Mucosa of descending colon (tissue), 3 donors: ENCODE results near the gene DPY19L1. TPM values are rescaled to one million over a fixed set of nuclear protein-coding genes. Genes with fewer than 3 reads are reported as not detected.
"Not testable (repeated sequence)": the region's sequence is repeated elsewhere in the genome, so short reads cannot be mapped to it uniquely, and the experiment has no call there.

ENCODE experiments used
- ATAC-seq: fragments of 200-7000 bp; cut with Tn5 transposase; one replicate; pipeline ENCODE4 v1.9.1; 2020; ENCODE audit warnings: mild to moderate bottlenecking, moderate library complexity
- DNase-seq, 3 donors: peaks; one replicate each; pipeline ENCODE4 v3.0.0-alpha.2; 2020
- H3K36me3 ChIP-seq: fragments of 200-600 bp; one replicate; pipeline ENCODE4 v1.8.0; 2021; ENCODE audit warnings: low read depth, mild to moderate bottlenecking
- H3K4me1 ChIP-seq: fragments of 200-600 bp; one replicate; pipeline ENCODE4 v1.8.0; 2021; ENCODE audit warnings: low read depth, mild to moderate bottlenecking
- H3K4me3 ChIP-seq: fragments of 200-600 bp; one replicate; pipeline ENCODE4 v1.8.0; 2021; ENCODE audit warnings: mild to moderate bottlenecking
- H3K9me3 ChIP-seq: fragments of 200-600 bp; one replicate; pipeline ENCODE4 v1.8.0; 2021; ENCODE audit warnings: mild to moderate bottlenecking
- intact Hi-C, 2 donors: fragments of 100-400 bp; cut with DNase I in 1 of 2; cut with micrococcal nuclease in 1 of 2; formaldehyde crosslinking; loops; one replicate each; pipeline versions ENCODE4 v1.11.0 to v1.11.1; 2022; cut with DNase I, micrococcal nuclease
- total RNA-seq, 3 donors: library from RNA; stranded (reverse); fragmentation: NEBNext Ultra II Directional in 2 of 3; extraction: Animal tissue kit (Norgen Biotek cat#: 25700) in 2 of 3; gene quantifications; one replicate each; pipeline versions ENCODE4 v1.2.1 to v1.2.4, GENCODE V29; 2021 to 2023
- TF ChIP-seq, protein P1 (sequence below): fragments of 200-600 bp; IDR thresholded peaks from one replicate; pipeline ENCODE4 v1.8.0; 2022; ENCODE audit warnings: antibody characterized with exemption, mild to moderate bottlenecking
- donor health status: DM: no; HTN: no; CAD: no; lungs with moderate emphysema.
- donor health status: DM: no; HTN: no; CAD: no.
- donor health status: DM: no; HTN: yes; CAD: no.

DPY19L1 gene
- total RNA-seq, 3 donors from 2014 or later: 18.6 to 27.1 (median 20.8) TPM

DNA sequence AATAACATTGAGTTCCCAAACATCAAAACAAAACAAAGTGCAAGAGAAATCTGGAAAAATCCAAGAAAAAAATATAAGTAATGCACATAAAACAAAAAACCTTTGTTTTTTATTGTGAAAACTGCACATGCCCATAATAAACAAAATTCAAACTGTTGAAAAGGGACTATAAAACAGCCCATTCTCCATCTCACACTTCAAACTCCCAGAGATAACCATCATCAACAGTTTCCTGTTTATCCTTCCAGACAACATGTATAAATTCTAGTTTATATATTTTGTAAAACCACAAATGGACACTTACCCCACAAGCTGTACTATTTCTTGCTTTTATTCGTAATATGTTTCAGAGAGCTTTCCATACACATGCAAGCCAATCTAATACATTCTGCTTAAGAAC lies 79.3 kb downstream of the DPY19L1 start:
- no peaks in the 10 kb centered on the region for H3K9me3 ChIP-seq
- no peaks in the 10 kb centered on the region for H3K4me1 ChIP-seq
- H3K36me3 ChIP-seq: no peaks in the 10 kb centered on the region
- ATAC-seq (no peak), DNase-seq (no peak)
- intact Hi-C loops: no loop called here
- H3K4me3 ChIP-seq: no peak overlapping the region
- TF ChIP-seq, protein P1, sequence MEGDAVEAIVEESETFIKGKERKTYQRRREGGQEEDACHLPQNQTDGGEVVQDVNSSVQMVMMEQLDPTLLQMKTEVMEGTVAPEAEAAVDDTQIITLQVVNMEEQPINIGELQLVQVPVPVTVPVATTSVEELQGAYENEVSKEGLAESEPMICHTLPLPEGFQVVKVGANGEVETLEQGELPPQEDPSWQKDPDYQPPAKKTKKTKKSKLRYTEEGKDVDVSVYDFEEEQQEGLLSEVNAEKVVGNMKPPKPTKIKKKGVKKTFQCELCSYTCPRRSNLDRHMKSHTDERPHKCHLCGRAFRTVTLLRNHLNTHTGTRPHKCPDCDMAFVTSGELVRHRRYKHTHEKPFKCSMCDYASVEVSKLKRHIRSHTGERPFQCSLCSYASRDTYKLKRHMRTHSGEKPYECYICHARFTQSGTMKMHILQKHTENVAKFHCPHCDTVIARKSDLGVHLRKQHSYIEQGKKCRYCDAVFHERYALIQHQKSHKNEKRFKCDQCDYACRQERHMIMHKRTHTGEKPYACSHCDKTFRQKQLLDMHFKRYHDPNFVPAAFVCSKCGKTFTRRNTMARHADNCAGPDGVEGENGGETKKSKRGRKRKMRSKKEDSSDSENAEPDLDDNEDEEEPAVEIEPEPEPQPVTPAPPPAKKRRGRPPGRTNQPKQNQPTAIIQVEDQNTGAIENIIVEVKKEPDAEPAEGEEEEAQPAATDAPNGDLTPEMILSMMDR: no peak

DNA sequence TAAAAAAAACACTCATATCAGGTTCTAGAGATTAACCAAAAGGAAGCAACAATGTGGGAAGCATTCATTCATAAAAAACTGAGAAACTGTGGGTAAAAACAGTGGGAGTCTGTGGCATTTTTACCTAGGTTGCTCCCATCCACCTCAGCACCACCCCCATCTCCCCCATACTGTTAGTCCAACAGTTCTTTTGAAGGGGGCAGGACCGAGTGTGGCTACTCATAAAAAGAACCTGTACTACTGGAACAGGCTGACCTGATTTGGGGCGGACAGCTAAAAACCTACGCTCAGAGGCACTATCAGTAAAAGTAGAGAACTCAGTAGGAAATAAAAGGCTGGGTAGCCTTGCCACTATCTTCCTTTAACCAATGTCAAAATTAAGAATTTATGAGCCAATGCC lies 84.5 kb downstream of the DPY19L1 start:
- Histone ChIP-seq H3K36me3 (no peaks in the 10 kb centered on the region), H3K4me3 (no peak overlapping the region), H3K9me3 (no peaks in the 10 kb centered on the region), H3K4me1 (no peaks in the 10 kb centered on the region)
- TF ChIP-seq, protein P1: no peak
- ATAC-seq (no peak), DNase-seq (no peak)
- intact Hi-C loops: no loop called here

DNA sequence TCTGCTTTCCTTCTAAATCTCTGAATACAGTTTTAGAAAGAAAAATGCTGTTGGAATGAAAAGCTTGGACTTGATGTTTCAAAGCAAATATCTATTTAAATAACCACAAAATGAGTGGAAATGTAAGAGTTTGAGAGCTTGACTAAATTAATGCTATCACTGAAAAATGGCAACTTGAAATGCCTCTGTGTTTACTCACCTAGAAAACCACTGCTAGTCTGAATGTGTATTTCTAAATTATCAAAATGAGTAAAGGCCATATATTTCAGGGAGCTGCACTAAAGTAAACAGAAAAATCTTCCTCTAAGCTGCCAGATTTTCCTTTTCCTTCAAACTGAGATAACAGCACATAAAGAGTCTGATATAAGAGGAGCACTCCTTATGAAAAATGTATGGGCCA lies 87.9 kb downstream of the DPY19L1 start:
- ATAC-seq: no peak
- H3K36me3 ChIP-seq: no peaks in the 10 kb centered on the region
- TF ChIP-seq, protein P1: no peak
- no peaks in the 10 kb centered on the region for H3K9me3 ChIP-seq
- no peaks in the 10 kb centered on the region for H3K4me1 ChIP-seq
- DNase-seq: no peak
- intact Hi-C loops: no loop called here
- no peak overlapping the region for H3K4me3 ChIP-seq

DNA sequence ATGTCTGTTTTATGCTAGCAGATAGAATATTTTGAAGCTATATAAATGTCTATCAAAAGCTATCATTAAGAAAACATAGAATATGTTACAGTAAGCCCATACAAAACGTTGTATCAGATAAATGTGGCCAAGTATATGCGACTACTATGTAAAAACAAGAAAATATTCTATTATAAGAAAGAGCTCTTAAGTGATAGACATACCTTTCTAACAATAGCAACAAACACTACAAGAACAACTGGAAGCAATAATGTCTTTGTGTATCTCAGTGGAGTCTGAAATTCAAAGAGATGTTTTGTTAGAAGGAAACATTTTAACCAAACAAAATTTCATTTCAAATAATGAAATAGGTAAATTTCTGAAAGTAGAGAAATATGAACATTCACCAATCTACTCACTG lies 89.9 kb downstream of the DPY19L1 start:
- H3K4me1 ChIP-seq, DNase-seq, ATAC-seq, H3K36me3 ChIP-seq, H3K9me3 ChIP-seq, intact Hi-C loops, H3K4me3 ChIP-seq: not testable (repeated sequence)

DNA sequence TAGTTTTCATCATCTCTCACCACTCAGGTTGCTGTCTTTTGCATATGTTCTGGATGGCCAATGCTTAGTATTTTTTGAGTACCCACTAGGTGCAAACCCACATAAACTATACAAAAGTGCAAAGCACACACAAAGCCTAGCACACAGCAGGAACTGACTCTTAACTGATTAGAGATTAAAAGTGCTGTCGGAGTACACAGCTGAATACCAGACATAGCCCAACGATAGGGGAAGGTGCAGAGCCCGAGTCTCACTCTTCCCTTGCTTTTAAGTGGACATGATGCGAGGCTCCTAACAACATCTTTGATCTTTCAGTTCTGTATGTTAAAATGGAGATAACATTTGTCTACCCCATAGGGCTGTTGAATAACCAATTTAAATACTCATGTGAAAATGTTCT lies 90.8 kb downstream of the DPY19L1 start:
- TF ChIP-seq, protein P1: no peak
- no peak for ATAC-seq

DNA sequence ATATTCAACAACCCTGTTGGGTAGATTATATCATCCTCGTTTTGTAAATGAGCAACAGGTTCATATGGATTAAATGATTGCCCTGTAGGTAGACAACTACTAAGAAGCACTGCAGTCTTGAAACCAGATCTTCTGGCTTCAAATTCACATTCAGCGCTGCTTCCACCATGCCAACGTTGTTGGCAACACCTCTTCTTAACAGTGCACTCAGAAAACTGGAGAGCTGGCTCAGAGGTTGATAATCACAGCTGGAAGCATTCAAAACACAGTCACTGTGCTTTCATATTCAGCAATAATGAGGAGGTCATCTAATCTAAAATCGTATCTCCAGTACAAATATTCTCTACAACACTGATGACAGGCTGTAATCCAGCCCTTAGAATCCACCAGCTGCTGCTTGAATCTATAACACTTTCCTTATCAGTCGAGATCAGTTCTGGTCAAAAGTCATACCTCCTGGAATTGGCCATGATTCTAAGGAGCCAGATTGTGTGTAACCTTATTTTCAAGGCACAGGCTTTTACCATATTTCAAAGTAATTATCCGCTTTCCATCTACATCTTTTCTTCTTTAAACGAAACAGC lies 91.3 kb downstream of the DPY19L1 start:
- ATAC-seq: peak; percentile 49
- DNase-seq, H3K4me1 ChIP-seq, intact Hi-C loops, H3K9me3 ChIP-seq, H3K4me3 ChIP-seq, H3K36me3 ChIP-seq: not testable (repeated sequence)

More for the DNA sequence above, 90.8 kb downstream of the DPY19L1 start:
- Histone ChIP-seq H3K9me3 (no peaks in the 10 kb centered on the region), H3K36me3 (no peaks in the 10 kb centered on the region), H3K4me1 (no peaks in the 10 kb centered on the region), H3K4me3 (no peak overlapping the region)
- intact Hi-C loops: no loop called here
- no peak for DNase-seq

DNA sequence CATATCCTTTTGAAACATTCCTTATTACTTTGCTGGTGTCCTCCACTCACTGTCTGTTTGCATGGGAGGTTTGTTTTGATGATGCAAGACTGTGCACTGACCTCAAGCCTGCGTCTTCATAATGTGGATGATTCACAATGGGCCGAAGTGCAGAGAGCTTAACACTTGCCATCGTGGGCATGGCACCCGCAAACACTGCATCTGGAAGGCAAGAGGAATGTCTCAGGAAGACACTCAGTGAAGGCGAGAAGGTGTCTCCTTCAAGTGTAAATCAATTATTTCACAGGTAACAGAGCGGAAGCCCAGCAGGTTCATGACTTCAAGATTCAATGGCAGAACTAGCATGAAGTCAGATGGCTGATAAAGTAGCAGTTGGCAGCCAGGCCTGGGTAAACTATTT lies 98.1 kb downstream of the DPY19L1 start:
- DNase-seq (no peak), ATAC-seq (no peak)
- TF ChIP-seq, protein P1: no peak
- H3K4me3 ChIP-seq: no peak overlapping the region
- no peaks in the 10 kb centered on the region for H3K36me3 ChIP-seq
- H3K9me3 ChIP-seq: no peaks in the 10 kb centered on the region
- intact Hi-C loops: no loop called here
- no peaks in the 10 kb centered on the region for H3K4me1 ChIP-seq

DNA sequence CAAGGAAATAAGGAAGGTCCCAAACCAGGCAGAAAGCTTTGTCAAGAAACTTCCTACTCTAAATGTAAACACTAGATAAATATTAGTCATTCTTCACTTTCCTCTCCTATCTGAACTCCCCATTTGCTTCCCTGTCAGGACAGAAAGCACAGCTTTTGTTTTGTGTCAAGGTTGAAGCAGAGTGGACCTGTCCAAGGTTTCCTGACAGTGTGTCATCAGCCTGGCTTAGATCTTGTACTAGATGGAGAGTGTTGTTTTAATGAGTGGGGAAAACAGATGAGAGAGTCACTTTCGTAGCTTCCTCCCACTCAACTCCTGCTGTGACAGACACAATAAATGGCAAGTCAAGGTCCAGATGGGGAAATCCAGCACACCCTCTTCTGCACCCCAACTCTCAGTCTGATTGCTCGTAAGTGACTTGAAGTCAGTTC lies 101.5 kb downstream of the DPY19L1 start:
- intact Hi-C loops, DNase-seq, H3K9me3 ChIP-seq, H3K4me3 ChIP-seq, H3K36me3 ChIP-seq, H3K4me1 ChIP-seq: not testable (repeated sequence)
- ATAC-seq: peak; percentile 40
